SH-SY5Y (cell line): Measurements from ENCODE around the gene HABP2.

Experiments used
- GATA2 ChIP-seq: IDR thresholded peaks from 2 replicates; pipeline ENCODE4 v1.6.1; 2011; ENCODE audit warnings: mild to moderate bottlenecking, low read depth, low read length
- GATA3 ChIP-seq: IDR thresholded peaks from 2 replicates; pipeline ENCODE4 v1.6.1; 2011; ENCODE audit warnings: low read depth, mild to moderate bottlenecking, low read length, moderate library complexity

GRCh38 chr10:113504423-113504822 lies 48.4 kb upstream of the HABP2 start:
- TF ChIP-seq GATA3 = no peak
- no peak for TF ChIP-seq GATA2
